Panc1 (cell line): ENCODE results near the gene SLC13A3. TPM values are rescaled to one million over a fixed set of nuclear protein-coding genes. Genes with fewer than 3 reads are reported as not detected.

Experiments used
- ATAC-seq: fragments of 200-7000 bp; cut with Tn5 transposase; 2 replicates; pipeline ENCODE4 v1.9.1; 2020; ENCODE audit warnings: mild to moderate bottlenecking, moderate library complexity
- BruUV-seq: library from RNA; stranded (reverse); fragments of 400-500 nt; replicated peaks from 2 replicates; lab custom pipeline; 2021; lab: Mats Ljungman, UMichigan
- CTCF ChIA-PET: fragments of 300-600 bp; sonication (Branson Sonifier 250); formaldehyde crosslinking; loops from one replicate; lab custom pipeline; 2022; ENCODE audit warnings: antibody characterized with exemption; lab: Charles Lee
- POLR2A ChIA-PET: fragments of 300-600 bp; sonication (Branson Sonifier 250); formaldehyde crosslinking; loops from one replicate; lab custom pipeline; 2022; ENCODE audit warnings: antibody characterized with exemption; lab: Charles Lee
- DNase-seq: peaks from one replicate; pipeline ENCODE4 v3.0.0-alpha.2; 2010; ENCODE audit warnings: low read depth, low spot score
- H3K27ac ChIP-seq: 2 replicates; pipeline ENCODE4 v1.5.1; 2011; ENCODE audit warnings: mild to moderate bottlenecking, low read length, inconsistent platforms
- H3K27me3 ChIP-seq: fragments of 200-500 bp; sonication (Bioruptor generic); 2 replicates; pipeline ENCODE4 v1.6.0; 2014; ENCODE audit warnings: low read length, inconsistent platforms; ENCODE audit not compliant: control insufficient read depth, insufficient read depth
- H3K36me3 ChIP-seq: fragments of 200-500 bp; sonication (Bioruptor generic); 2 replicates; pipeline ENCODE4 v1.5.1; 2014; ENCODE audit warnings: inconsistent platforms, mild to moderate bottlenecking, low read length, moderate library complexity; ENCODE audit not compliant: control insufficient read depth, insufficient read depth
- H3K4me1 ChIP-seq: 2 replicates; pipeline ENCODE4 v1.5.1; 2011; ENCODE audit warnings: inconsistent platforms, mild to moderate bottlenecking, low read length, moderate library complexity; ENCODE audit not compliant: control insufficient read depth, insufficient read depth
- H3K4me3 ChIP-seq, 2 experiments: 2 replicates each; pipeline ENCODE4 v1.5.1; 2011 to 2012; ENCODE audit warnings: low read depth in 2 of 2, low read length in 2 of 2, mild to moderate bottlenecking in 2 of 2, inconsistent platforms in 1 of 2, moderate library complexity in 1 of 2
- H3K9me3 ChIP-seq: fragments of 200-500 bp; sonication (Bioruptor generic); 2 replicates; pipeline ENCODE4 v1.5.1; 2014; ENCODE audit warnings: low read depth, mild to moderate bottlenecking, inconsistent platforms, low read length, moderate library complexity; ENCODE audit not compliant: control insufficient read depth, insufficient read depth
- POLR2AphosphoS5 ChIP-seq: IDR thresholded peaks from 2 replicates; pipeline ENCODE4 v1.6.1; 2012; ENCODE audit warnings: mild to moderate bottlenecking, low read depth, low read length, moderate library complexity
- REST ChIP-seq, 2 experiments: IDR thresholded peaks; 2 replicates each; pipeline ENCODE4 v1.6.1; 2011 to 2012; ENCODE audit warnings: low read depth in 2 of 2, control low read depth in 1 of 2, low read length in 1 of 2, mild to moderate bottlenecking in 1 of 2, moderate library complexity in 1 of 2; ENCODE audit not compliant: insufficient read depth in 1 of 2
- SIN3A ChIP-seq: IDR thresholded peaks from 2 replicates; pipeline ENCODE4 v1.6.1; 2012; ENCODE audit warnings: low read depth, mild to moderate bottlenecking, low read length, moderate library complexity, borderline replicate concordance; ENCODE audit not compliant: insufficient read depth
- TCF7L2 ChIP-seq: IDR thresholded peaks from 2 replicates; pipeline ENCODE4 v1.6.1; 2011; ENCODE audit warnings: mild to moderate bottlenecking, low read depth, low read length, inconsistent platforms
- in situ Hi-C: cut with HindIII; loops from 2 replicates; pipeline ENCODE4 v1.10.0; 2016; ENCODE audit warnings: low sequenced_read_pairs, low pct_unique_long_range_greater_than_20kb
- intact Hi-C: fragments of 100-400 bp; cut with micrococcal nuclease; formaldehyde crosslinking; loops from one replicate; pipeline ENCODE4 v1.10.0; 2022; ENCODE audit not compliant: unreplicated experiment
- total RNA-seq: library from RNA; stranded (reverse); gene quantifications from one replicate; pipeline ENCODE4 v1.2.1, GENCODE V29; 2021; ENCODE audit not compliant: unreplicated experiment
- TF ChIP-seq, protein P1 (sequence below): fragments of 450-650 bp; IDR thresholded peaks from 2 replicates; pipeline ENCODE4 v1.5.1; 2017; ENCODE audit warnings: mild to moderate bottlenecking

Gene SLC13A3
- total RNA-seq, 1 experiment from 2014 or later: 0.31 TPM

DNA sequence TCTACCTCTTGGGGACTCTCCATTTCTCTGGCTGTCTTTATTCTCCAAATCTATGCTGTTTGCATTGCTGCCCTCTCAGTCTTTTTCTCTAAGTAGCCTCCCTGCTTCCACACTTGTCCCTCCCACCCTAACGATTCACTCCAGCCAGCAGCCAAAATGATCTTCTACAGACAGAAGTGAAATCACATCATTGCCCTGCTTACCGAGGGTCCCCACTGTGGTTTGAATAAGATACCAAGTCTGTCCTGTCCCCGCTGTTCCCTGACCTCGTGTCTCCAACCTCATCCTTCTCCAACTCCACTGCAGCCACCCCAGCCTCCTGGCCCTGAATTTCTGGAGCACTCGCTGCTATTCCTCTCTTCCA lies 89.3 kb downstream of the SLC13A3 start:
- Histone ChIP-seq H3K4me1 (peaks cover 4% of the 10 kb centered on the region; the same call in 1 of the 2 replicates), H3K27me3 (peaks cover 3% of the 10 kb centered on the region; the same call in 1 of the 2 replicates), H3K36me3 (no peaks in the 10 kb centered on the region), H3K27ac (no peak overlapping the region), H3K9me3 (no peaks in the 10 kb centered on the region), H3K4me3 (peak overlapping the region; percentile 7 to 34; a peak in 3 of 4 replicates)
- TF ChIP-seq, protein P1, sequence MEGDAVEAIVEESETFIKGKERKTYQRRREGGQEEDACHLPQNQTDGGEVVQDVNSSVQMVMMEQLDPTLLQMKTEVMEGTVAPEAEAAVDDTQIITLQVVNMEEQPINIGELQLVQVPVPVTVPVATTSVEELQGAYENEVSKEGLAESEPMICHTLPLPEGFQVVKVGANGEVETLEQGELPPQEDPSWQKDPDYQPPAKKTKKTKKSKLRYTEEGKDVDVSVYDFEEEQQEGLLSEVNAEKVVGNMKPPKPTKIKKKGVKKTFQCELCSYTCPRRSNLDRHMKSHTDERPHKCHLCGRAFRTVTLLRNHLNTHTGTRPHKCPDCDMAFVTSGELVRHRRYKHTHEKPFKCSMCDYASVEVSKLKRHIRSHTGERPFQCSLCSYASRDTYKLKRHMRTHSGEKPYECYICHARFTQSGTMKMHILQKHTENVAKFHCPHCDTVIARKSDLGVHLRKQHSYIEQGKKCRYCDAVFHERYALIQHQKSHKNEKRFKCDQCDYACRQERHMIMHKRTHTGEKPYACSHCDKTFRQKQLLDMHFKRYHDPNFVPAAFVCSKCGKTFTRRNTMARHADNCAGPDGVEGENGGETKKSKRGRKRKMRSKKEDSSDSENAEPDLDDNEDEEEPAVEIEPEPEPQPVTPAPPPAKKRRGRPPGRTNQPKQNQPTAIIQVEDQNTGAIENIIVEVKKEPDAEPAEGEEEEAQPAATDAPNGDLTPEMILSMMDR: no peak
- no peak for TF ChIP-seq TCF7L2
- no peak for TF ChIP-seq SIN3A
- TF ChIP-seq POLR2AphosphoS5: no peak
- TF ChIP-seq REST (IDR thresholded peaks at IDR 0.05; ENCODE audit: insufficient read depth in 1 of 2, low read depth in 2 of 2, low read length in 1 of 2): no peak
- BruUV-seq: no TSS peak
- ATAC-seq (no peak), DNase-seq (no peak)
- intact Hi-C loops: no loop called here
- POLR2A ChIA-PET: no interaction called here
- in situ Hi-C loops: no loop called here
- CTCF ChIA-PET: interaction anchor here (0.6 to 1.1 kb wide), 2 partner anchors 45 to 55 kb away, joined by 3 to 6 read pairs; no protein-coding TSS in a partner anchor

DNA sequence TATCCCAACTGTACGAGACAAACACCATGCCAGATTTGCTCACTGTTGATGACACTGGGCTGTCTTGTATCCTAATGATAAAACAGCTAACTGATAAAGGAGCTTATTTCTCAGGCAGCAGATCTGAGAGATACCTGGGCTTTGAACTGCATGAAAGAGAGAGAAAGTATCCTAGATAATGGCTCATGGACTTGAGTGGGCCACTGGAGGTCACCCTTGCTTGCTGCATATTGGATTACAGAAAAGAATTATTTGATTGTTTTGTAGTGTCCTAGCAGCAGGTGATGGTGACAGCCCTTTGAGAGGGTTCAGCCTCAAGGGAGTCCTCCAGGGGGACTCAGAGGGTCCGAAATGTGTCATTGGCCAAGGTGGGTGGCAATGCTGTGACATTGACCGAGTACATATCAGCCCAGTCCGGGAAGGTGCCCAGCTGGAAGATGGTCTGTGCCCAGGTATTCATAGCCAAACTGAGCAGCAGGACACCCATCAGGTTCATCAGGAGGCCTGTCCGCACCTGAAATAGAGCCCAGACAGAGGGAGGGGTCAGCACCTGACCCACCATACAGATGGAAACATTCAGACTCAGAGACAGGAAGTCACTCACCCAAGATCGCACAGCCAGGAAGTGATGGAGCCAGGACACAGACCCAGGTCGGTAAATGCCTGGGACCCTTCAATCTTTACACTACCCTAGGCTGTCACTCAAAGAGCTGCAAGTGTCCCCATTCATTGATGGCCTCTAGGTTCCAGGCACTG lies 91.4 kb downstream of the SLC13A3 start:
- DNase-seq (no peak), ATAC-seq (no peak)
- H3K27me3 ChIP-seq: peaks cover 3% of the 10 kb centered on the region
- H3K9me3 ChIP-seq: no peaks in the 10 kb centered on the region
- intact Hi-C loops: loop anchor here (2.0 kb wide), 1 partner anchor 121 kb away; no protein-coding TSS in a partner anchor
- peaks cover 4% of the 10 kb centered on the region; the same call in 1 of the 2 replicates for H3K4me1 ChIP-seq
- H3K4me3 ChIP-seq: no peak overlapping the region
- TF ChIP-seq, protein P1: peak; percentile 54; the same call in 1 of the 2 replicates
- no peak for TF ChIP-seq REST (IDR thresholded peaks at IDR 0.05; ENCODE audit: insufficient read depth in 1 of 2, low read depth in 2 of 2, low read length in 1 of 2)
- in situ Hi-C loops: no loop called here
- ChIA-PET POLR2A (no interaction called here), CTCF (no interaction called here)
- no peak overlapping the region for H3K27ac ChIP-seq
- no peaks in the 10 kb centered on the region for H3K36me3 ChIP-seq
- BruUV-seq: no TSS peak
